Neural cell (in vitro differentiated cells): ENCODE data around the gene PLEKHN1.

ENCODE experiments used
- CTCF ChIP-seq: fragments of 450-650 bp; IDR thresholded peaks from 2 replicates; pipeline ENCODE4 v1.5.1; 2014; ENCODE audit warnings: antibody characterized with exemption, mild to moderate bottlenecking, moderate library complexity; ENCODE audit not compliant: poor library complexity, severe bottlenecking
- EP300 ChIP-seq: fragments of 450-650 bp; conservative IDR thresholded peaks from 2 replicates; pipeline ENCODE4 v1.6.1; 2014; ENCODE audit warnings: antibody characterized with exemption, mild to moderate bottlenecking, moderate library complexity; ENCODE audit not compliant: poor library complexity, severe bottlenecking
- EZH2 ChIP-seq: fragments of 200-600, 300-800 bp; shearing (Covaris generic), sonication (generic); IDR thresholded peaks from 2 replicates; pipeline ENCODE4 v1.6.1; 2014; ENCODE audit warnings: antibody characterized with exemption, low read length, borderline replicate concordance, mild to moderate bottlenecking; ENCODE audit not compliant: insufficient read depth, poor library complexity, severe bottlenecking
- POLR2AphosphoS5 ChIP-seq: IDR thresholded peaks from 2 replicates; pipeline ENCODE4 v1.6.1; 2012
- TAF1 ChIP-seq: IDR thresholded peaks from 2 replicates; pipeline ENCODE4 v1.6.1; 2012; ENCODE audit warnings: low read depth

- TF ChIP-seq CTCF (no peak), POLR2AphosphoS5 (no peak), EZH2 (no peak), TAF1 (no peak), EP300 (no peak)
Observed at GRCh38 chr1:950881-951280, 15.4 kb upstream of the PLEKHN1 start.
